Epithelial cell of proximal tubule (primary cell): Measurements from ENCODE around the gene FGD5. TPM values are rescaled to one million over a fixed set of nuclear protein-coding genes. Genes with fewer than 3 reads are reported as not detected.

Experiments used
- DNase-seq: peaks from one replicate; pipeline ENCODE4 v3.0.0-alpha.2; 2011; ENCODE audit warnings: low read depth
- H3K4me3 ChIP-seq: 2 replicates; pipeline ENCODE4 v1.5.1; 2011; ENCODE audit warnings: low read depth, mild to moderate bottlenecking, low read length
- CTCF ChIP-seq: conservative IDR thresholded peaks from 2 replicates; pipeline ENCODE4 v1.5.1; 2012; ENCODE audit warnings: low read depth, mild to moderate bottlenecking, low read length
- total RNA-seq: library from RNA; depleted of rRNA; stranded (reverse); fragments of >200 nt; gene quantifications from 2 replicates; pipeline ENCODE4 v1.2.3, GENCODE V29; 2015

The FGD5 gene
- total RNA-seq, 1 donor from 2014 or later = 0.06 TPM

DNA sequence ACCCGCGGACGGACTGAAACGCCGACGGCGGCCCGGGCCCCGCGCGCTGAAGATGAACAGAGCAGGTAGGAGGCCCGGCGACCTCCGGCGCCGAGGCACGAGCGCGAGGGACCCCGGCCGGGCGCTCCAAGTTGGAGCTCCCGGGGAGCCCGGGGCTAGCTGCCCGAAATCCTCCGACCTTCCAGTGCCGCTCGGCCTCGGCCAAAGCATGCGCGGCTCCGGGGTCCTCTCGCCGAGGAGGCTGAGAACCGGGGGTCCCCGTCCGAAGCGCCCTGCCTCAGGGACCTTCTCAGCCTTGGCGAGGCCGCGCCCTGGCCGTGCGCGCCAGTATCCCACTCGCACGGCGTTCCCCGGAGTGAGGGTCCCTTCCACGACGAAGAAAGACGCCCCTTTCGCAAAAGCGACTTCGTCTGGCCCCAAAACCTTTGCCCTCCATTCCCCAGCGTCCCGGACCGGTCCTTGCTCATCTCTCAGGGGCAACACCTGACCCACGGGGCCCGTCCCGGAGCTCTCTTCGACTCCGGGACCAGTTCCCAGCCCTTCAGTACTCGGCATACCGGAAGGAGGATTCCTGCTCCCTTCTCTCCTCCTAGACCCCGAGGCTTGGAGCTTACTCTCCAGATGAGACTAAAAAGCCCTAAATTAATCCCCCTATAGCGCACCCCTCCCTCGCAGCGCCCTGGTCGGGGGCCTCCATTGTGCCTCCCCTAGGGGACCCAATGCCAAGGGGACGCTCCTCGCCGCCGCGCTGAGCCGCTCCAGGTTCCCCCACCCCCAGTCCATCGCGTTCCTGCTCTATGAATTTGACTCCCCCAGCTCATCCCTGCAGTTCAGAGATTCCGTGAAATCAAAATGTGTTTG, 7.7 kb upstream of the FGD5 start:
- no peak for TF ChIP-seq CTCF
- peak overlapping the region; percentile 64 for H3K4me3 ChIP-seq
- no peak for DNase-seq

- peak overlapping the region; percentile 64 for H3K4me3 ChIP-seq
- DNase-seq = no peak
- no peak for TF ChIP-seq CTCF
Measured at GRCh38 chr3:14811684-14812083, 7.1 kb upstream of the FGD5 start.

DNA sequence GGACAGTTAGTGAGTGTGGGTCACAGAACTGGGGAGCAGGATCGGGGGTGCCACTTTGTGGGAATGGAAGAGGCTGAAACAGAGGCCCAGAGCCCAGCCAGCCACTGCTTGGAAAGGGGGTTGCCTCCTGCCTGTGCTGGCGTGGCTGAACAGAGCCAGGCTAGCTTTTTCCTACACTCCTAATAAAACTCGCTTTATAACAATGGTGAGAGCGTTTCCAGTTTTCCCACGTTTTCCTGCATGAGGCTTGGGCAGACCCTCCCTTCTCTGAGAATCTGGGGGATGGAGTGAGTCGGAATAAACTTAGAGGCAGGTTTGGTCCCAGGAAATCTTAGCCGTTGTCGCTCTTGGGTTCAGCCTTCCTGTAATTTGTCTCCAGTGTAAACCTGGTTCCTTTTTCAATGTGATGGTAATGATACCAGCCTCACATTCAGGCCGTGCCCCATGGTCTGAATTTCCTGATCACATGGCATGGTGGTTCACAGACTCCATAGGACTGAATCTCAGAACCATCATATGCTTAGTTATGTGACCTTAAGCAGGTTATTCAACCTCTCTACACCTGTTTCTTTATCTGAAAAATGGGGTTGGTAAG, 6.5 kb upstream of the FGD5 start:
- no peak for DNase-seq
- peak overlapping the region; percentile 64 for H3K4me3 ChIP-seq
- TF ChIP-seq CTCF = no peak

DNA sequence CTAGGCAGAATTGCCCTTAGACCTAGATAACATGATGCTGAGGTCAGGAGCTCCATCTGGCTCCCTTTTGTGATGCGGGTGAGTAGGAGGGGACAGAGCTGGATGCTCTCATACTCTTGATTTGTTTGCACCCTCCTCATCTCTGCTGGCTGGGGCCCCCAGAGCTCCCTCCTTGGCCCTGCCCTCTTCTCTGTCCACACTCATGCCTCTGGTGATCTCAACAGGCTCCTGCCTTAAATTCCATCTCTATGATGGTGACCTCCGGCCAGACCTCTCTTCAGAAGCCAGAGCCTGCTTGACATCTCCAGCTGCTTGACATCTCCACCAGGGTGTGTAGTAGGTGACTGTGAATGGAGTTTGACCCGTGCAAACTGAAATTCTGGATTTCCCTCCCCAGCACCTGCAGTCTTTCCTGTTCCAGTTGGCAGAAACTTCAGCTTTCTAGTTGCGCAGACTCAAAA, 4.3 kb upstream of the FGD5 start:
- no peak for DNase-seq
- TF ChIP-seq CTCF = no peak
- no peak overlapping the region for H3K4me3 ChIP-seq

- no peak overlapping the region for H3K4me3 ChIP-seq
- DNase-seq = no peak
- no peak for TF ChIP-seq CTCF
Measured at GRCh38 chr3:14816359-14816758, 2.4 kb upstream of the FGD5 start.

DNA sequence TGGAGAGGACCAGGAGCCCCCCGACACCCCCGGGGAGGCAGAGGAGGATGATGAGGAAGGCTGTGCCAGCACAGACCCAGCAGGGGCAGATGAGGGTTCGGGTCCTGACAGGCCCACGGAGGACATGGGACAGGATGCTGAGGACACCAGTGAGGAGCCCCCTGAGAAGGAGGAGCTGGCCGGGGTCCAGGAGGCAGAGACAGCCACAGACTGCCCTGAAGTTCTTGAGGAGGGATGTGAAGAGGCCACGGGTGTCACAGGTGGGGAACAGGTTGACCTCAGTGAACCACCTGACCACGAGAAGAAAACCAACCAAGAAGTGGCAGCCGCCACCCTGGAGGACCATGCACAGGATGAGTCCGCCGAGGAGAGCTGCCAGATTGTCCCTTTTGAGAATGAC, 909 bp downstream of the FGD5 start:
- TF ChIP-seq CTCF = no peak
- DNase-seq = no peak

DNA sequence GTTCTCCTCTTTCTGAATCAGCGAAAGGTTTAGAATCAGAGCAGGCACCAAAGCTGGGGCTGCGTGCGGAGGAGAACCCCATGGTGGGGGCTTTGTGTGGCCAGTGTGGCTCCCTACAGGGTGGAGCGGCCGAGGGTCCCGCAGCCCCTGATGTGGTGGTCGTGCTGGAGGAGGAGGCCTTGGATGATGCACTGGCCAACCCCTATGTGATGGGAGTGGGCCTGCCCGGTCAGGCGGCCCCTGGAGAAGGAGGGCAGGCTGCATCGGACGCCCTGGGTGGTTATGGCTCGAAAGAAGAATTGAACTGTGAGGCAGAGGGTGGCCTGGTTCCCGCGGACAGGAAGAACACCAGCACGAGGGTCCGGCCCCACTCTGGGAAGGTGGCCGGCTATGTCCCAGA, 1.4 kb downstream of the FGD5 start:
- no peak for DNase-seq
- no peak for TF ChIP-seq CTCF
- no peak overlapping the region for H3K4me3 ChIP-seq

More for the DNA sequence above, 909 bp downstream of the FGD5 start:
- no peak overlapping the region for H3K4me3 ChIP-seq
